K562 (cell line): ENCODE data around the gene RAB43. TPM values are rescaled to one million over a fixed set of nuclear protein-coding genes. Genes with fewer than 3 reads are reported as not detected.

Experiments
- ATAC-seq: fragments of 200-7000 bp; cut with Tn5 transposase; 3 replicates; pipeline ENCODE4 v1.9.1; 2020; ENCODE audit warnings: moderate library complexity
- BruUV-seq: library from RNA; stranded (reverse); fragments of 400-500 nt; replicated peaks from 2 replicates; lab custom pipeline; 2021; lab: Mats Ljungman, UMichigan
- CTCF ChIA-PET: fragments of 300-600 bp; formaldehyde crosslinking; extraction: SDS; loops from one replicate; lab custom pipeline; 2021; ENCODE audit warnings: low intra/inter-chr PET ratio; lab: Yijun Ruan, JAX
- POLR2A ChIA-PET: fragments of 300-600, 350-650 bp; sonication (Branson Sonifier 250); formaldehyde crosslinking; extraction: SDS; loops from one replicate; lab custom pipeline; 2021; ENCODE audit warnings: antibody characterized with exemption, inconsistent platforms; lab: Yijun Ruan, JAX
- DNase-seq, 4 experiments: peaks; one replicate each; pipeline versions ENCODE4 v3.0.0 to v3.0.0-alpha.2; 2011 to 2018; ENCODE audit warnings: low spot score in 3 of 4, mixed read lengths in 3 of 4; ENCODE audit errors: extremely low read depth in 1 of 4
- FAIRE-seq: peaks from 2 replicates; lab custom pipeline; 2011; peaks lifted over from hg19 to GRCh38; lab: Jason Lieb, UNC
- H2AFZ ChIP-seq: 2 replicates; pipeline ENCODE4 v1.6.0; 2011; ENCODE audit warnings: low read depth, low read length, control low read depth, inconsistent platforms
- H3K27ac ChIP-seq: fragments of 200-600 bp; 3 replicates; pipeline ENCODE4 v1.8.0; 2011; ENCODE audit warnings: low read depth, mild to moderate bottlenecking, control low read depth, inconsistent platforms, low read length, moderate library complexity, mixed read lengths; ENCODE audit errors: extremely low read depth
- H3K27me3 ChIP-seq, 2 experiments: fragments of 300-600 bp in 1 of 2; 2 replicates in 1 of 2; 3 replicates in 1 of 2; pipeline versions ENCODE4 v1.6.0 to v1.8.0; 2011; ENCODE audit warnings: inconsistent platforms in 2 of 2, low read length in 2 of 2, mild to moderate bottlenecking in 1 of 2, mixed read lengths in 1 of 2, moderate library complexity in 1 of 2; ENCODE audit not compliant: control insufficient read depth in 2 of 2, insufficient read depth in 2 of 2
- H3K36me3 ChIP-seq: fragments of 300-600 bp; 3 replicates; pipeline ENCODE4 v1.8.0; 2011; ENCODE audit warnings: mild to moderate bottlenecking, low read length, inconsistent platforms; ENCODE audit not compliant: control insufficient read depth, insufficient read depth
- H3K4me1 ChIP-seq, 2 experiments: fragments of 200-600 bp in 1 of 2; replicated peaks in 1 of 2; 2 replicates in 1 of 2; 3 replicates in 1 of 2; pipeline versions ENCODE4 v1.5.1 to v1.8.0; 2011; ENCODE audit warnings: inconsistent platforms in 2 of 2, low read length in 2 of 2, mild to moderate bottlenecking in 1 of 2, mixed read lengths in 1 of 2, moderate library complexity in 1 of 2; ENCODE audit not compliant: control insufficient read depth in 2 of 2, insufficient read depth in 2 of 2
- H3K4me2 ChIP-seq: 2 replicates; pipeline ENCODE4 v1.6.1; 2011; ENCODE audit warnings: low read length, control low read depth, inconsistent platforms, mixed read lengths; ENCODE audit not compliant: insufficient read depth
- H3K4me3 ChIP-seq: fragments of 200-600 bp; sonication (generic), shearing (Covaris generic); 2 replicates; pipeline ENCODE4 v1.5.1; 2016; ENCODE audit warnings: control low read depth, inconsistent platforms
- H3K79me2 ChIP-seq: fragments of 200-600 bp; 3 replicates; pipeline ENCODE4 v1.8.0; 2011; ENCODE audit warnings: low read length, inconsistent platforms; ENCODE audit not compliant: control insufficient read depth, insufficient read depth
- H3K9ac ChIP-seq, 2 experiments: 2 replicates each; pipeline versions ENCODE4 v1.6.0 to v1.6.1; 2011; ENCODE audit warnings: low read depth in 2 of 2, low read length in 2 of 2, control low read depth in 1 of 2, inconsistent platforms in 1 of 2, mild to moderate bottlenecking in 1 of 2, mixed read lengths in 1 of 2; ENCODE audit not compliant: insufficient read depth in 1 of 2
- H3K9me1 ChIP-seq: one replicate; pipeline ENCODE4 v1.6.0; 2011; ENCODE audit warnings: inconsistent platforms, mild to moderate bottlenecking, low read length, moderate library complexity; ENCODE audit not compliant: control insufficient read depth, insufficient read depth
- H3K9me3 ChIP-seq: replicated peaks from 2 replicates; pipeline ENCODE4 v1.5.1; 2011; ENCODE audit warnings: low read depth, low read length, inconsistent platforms; ENCODE audit not compliant: control insufficient read depth, insufficient read depth
- H4K20me1 ChIP-seq: replicated peaks from 2 replicates; pipeline ENCODE4 v1.6.1; 2011; ENCODE audit warnings: low read length, inconsistent platforms, mixed read lengths; ENCODE audit not compliant: control insufficient read depth, insufficient read depth
- ATF7 ChIP-seq: fragments of 450-650 bp; IDR thresholded peaks from 2 replicates; pipeline ENCODE4 v1.7.1; 2014; ENCODE audit warnings: mild to moderate bottlenecking, moderate library complexity
- CHCHD3 ChIP-seq: fragments of 250-450 bp; sonication (Bioruptor Pico); IDR thresholded peaks from 2 replicates; pipeline ENCODE4 v2.1.2; 2022; ENCODE audit warnings: mild to moderate bottlenecking
- MEIS2 ChIP-seq: fragments of 450-650 bp; IDR thresholded peaks from 2 replicates; pipeline ENCODE4 v1.6.1; 2014; ENCODE audit warnings: mild to moderate bottlenecking; ENCODE audit not compliant: partially characterized antibody
- MIER1 ChIP-seq: fragments of 450-650 bp; IDR thresholded peaks from 2 replicates; pipeline ENCODE4 v1.6.1; 2016; ENCODE audit warnings: antibody characterized with exemption, mild to moderate bottlenecking, low read depth
- NBN ChIP-seq: fragments of 450-650 bp; IDR thresholded peaks from 2 replicates; pipeline ENCODE4 v1.6.1; 2016; ENCODE audit warnings: low read depth, mild to moderate bottlenecking
- POLR2AphosphoS2 ChIP-seq: IDR thresholded peaks from 2 replicates; pipeline ENCODE4 v1.6.1; 2012; ENCODE audit warnings: low read length, improper control_type of control experiment
- PRPF4 ChIP-seq: fragments of 200-400 bp; formaldehyde crosslinking; IDR thresholded peaks from one replicate; pipeline ENCODE4 v1.6.1; 2017; ENCODE audit warnings: low read length, low read depth, mild to moderate bottlenecking; ENCODE audit not compliant: insufficient read depth, poor library complexity, severe bottlenecking
- RAD21 ChIP-seq, 2 experiments: fragments of 250-450 bp in 1 of 2; fragments of 450-650 bp in 1 of 2; sonication (Bioruptor Pico) in 1 of 2; formaldehyde crosslinking in 1 of 2; IDR thresholded peaks in 1 of 2; conservative IDR thresholded peaks in 1 of 2; 2 replicates each; pipeline versions ENCODE4 v1.4.0 to v1.8.0; 2020 to 2022; ENCODE audit warnings: mild to moderate bottlenecking in 2 of 2, moderate library complexity in 1 of 2
- RBM17 ChIP-seq: fragments of 200-400 bp; formaldehyde crosslinking; IDR thresholded peaks from 2 replicates; pipeline ENCODE4 v1.6.1; 2017; ENCODE audit warnings: low read depth, mild to moderate bottlenecking, low read length, borderline replicate concordance
- SPI1 ChIP-seq: IDR thresholded peaks from 2 replicates; pipeline ENCODE4 v1.6.1; 2011; ENCODE audit warnings: low read depth, low read length, control low read depth, borderline replicate concordance
- TAL1 ChIP-seq: fragments of 450-650 bp; IDR thresholded peaks from 2 replicates; pipeline ENCODE4 v1.6.1; 2016; ENCODE audit warnings: mild to moderate bottlenecking
- TCF3 ChIP-seq: sonication (generic); formaldehyde crosslinking; IDR thresholded peaks from 2 replicates; pipeline ENCODE4 v1.4.0; 2020; ENCODE audit warnings: mild to moderate bottlenecking, missing genetic modification reagents
- ZNF197 ChIP-seq: fragments of 200-800 bp; sonication (Bioruptor generic); IDR thresholded peaks from 2 replicates; pipeline ENCODE4 v1.6.1; 2016; ENCODE audit warnings: low read depth, missing genetic modification characterization, missing compliant biosample characterization
- ZNF282 ChIP-seq: sonication (generic); formaldehyde crosslinking; IDR thresholded peaks from 2 replicates; pipeline ENCODE4 v1.8.1; 2023; ENCODE audit warnings: missing genetic modification reagents
- WGBS: fragments of 100-300 bp; shearing (Covaris generic); methylation state at CpG from one replicate; pipeline ENCODE4 v1.1.6; 2016; ENCODE audit warnings: low coverage, mixed read lengths; ENCODE audit not compliant: insufficient coverage; ENCODE audit errors: missing lambda C conversion rate; 5-methylcytosine and 5-hydroxymethylcytosine counted together
- in situ Hi-C: fragments of 300-500 bp; cut with MboI; formaldehyde crosslinking; loops from 4 replicates; pipeline ENCODE4 v1.15.0; 2018; ENCODE audit warnings: inconsistent platforms, mixed read lengths
- intact Hi-C: fragments of 100-400 bp; cut with micrococcal nuclease; formaldehyde crosslinking; loops from 2 replicates; pipeline ENCODE4 v1.14.2; 2022
- polyA plus RNA-seq, 8 experiments: library from polyadenylated mRNA; depleted of rRNA in 4 of 8; stranded (reverse) in 5 of 8; unstranded in 3 of 8; fragments of >200 nt; fragmentation: Nextera tagmentation in 2 of 8; fragmentation: Illumina TruSeq in 1 of 8; extraction: Ambion mirVana in 2 of 8; extraction: Trizol in 1 of 8; gene quantifications; 2 replicates each; pipeline versions ENCODE4 v1.2.1 to v1.2.3, GENCODE V29; 2011 to 2014; ENCODE audit warnings: inconsistent platforms in 1 of 8, missing spikeins in 1 of 8
- total RNA-seq, 7 experiments: library from RNA; depleted of rRNA in 6 of 7; stranded (reverse); fragments of >200 nt in 6 of 7; fragmentation: Illumina TruSeq in 2 of 7; extraction: Trizol in 2 of 7; gene quantifications; 2 replicates each; pipeline versions ENCODE4 v1.2.1 to v1.2.3, GENCODE V29; 2011 to 2021; ENCODE audit warnings: low replicate concordance in 1 of 7
- TF ChIP-seq, protein P1 (sequence below), 3 experiments: IDR thresholded peaks in 2 of 3; conservative IDR thresholded peaks in 1 of 3; 2 replicates each; pipeline ENCODE4 v1.5.1; 2011 to 2012; ENCODE audit warnings: low read length in 3 of 3, mild to moderate bottlenecking in 3 of 3, control low read depth in 2 of 3, improper control_type of control experiment in 1 of 3, inconsistent platforms in 1 of 3, low read depth in 1 of 3, mixed read lengths in 1 of 3, moderate library complexity in 1 of 3; ENCODE audit not compliant: insufficient read depth in 2 of 3
- TF ChIP-seq, protein P2 (sequence below): fragments of 450-650 bp; IDR thresholded peaks from 2 replicates; pipeline ENCODE4 v1.6.1; 2016
- TF ChIP-seq, protein P3 (sequence below): fragments of 250-450 bp; sonication (Bioruptor Pico); IDR thresholded peaks from 2 replicates; pipeline ENCODE4 v1.5.0; 2021

The RAB43 gene
- total and polyA plus RNA-seq, 9 of the 15 experiments (the other 6 are each of a cell fraction or from before 2014, with no cell fraction given), result 0.04 to 6.8 (median 1.7) TPM; not detected in 2

DNA sequence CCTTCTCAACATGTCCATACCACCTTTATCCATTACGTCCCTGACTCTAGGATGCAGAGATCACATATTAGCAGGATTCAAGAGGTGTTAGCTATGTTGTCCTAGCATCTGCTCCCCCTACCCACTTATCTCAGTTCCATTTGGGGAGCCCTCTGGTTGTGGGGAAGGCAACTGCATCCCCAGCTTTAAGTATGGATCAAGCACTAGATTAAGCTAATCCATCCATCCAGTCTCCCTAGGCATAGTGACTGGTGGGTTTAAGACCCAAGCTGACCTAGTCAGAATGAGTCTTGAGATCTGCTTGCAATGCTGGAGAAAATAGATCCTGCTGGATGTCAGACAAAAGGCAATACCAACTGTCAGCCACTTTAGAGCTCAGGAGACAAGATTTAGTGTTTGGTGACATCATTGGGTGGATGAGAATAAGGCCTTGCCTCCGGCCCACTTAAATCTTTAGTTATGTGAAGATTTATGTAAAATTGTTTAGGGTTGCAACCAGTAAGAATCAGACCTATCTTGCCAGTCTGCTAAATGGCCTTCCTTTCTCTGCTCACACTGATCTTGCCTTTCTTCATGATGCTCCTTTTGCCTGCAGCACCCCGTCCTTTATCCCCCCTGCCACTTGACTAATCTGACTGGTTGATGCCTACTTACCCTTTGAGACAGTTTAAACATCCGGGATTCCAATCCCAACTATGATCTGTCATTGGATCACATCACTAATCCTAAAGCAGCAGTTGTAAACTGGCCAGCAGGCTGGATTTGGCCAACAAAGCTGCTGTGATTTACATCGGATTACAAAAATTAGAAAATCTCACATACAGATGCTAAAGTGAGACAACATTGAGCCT, 41.4 kb upstream of the RAB43 start:
- ChIA-PET CTCF (interaction anchor here (0.5 to 2.0 kb wide), 2 partner anchors 83 to 698 kb away, joined by 3 to 10 read pairs; no protein-coding TSS in a partner anchor), POLR2A (interaction anchor here (0.7 to 2.9 kb wide), 18 partner anchors 12 to 1593 kb away, joined by 3 to 21 read pairs (median 4); partner anchors contain the start of genes CNBP, COPG1 and RAB43)
- no peaks in the 10 kb centered on the region for H4K20me1 ChIP-seq
- peak overlapping the region; percentile 94; the same call in 1 of the 2 replicates for H3K4me2 ChIP-seq
- peaks cover 26% of the 10 kb centered on the region; the same call in 2 of the 3 replicates for H3K36me3 ChIP-seq
- peak; percentile 3; the same call in 1 of the 3 replicates for ATAC-seq
- H3K9ac ChIP-seq, result peak overlapping the region in 1 of 2 experiments; percentile 98; a peak in 2 of 4 replicates
- no peaks in the 10 kb centered on the region for H3K9me3 ChIP-seq
- FAIRE-seq, result no peak
- H3K4me3 ChIP-seq, result peak overlapping the region; percentile 67
- WGBS, result 34% methylated on average over 5 of the region's 5 CpGs
- peaks cover 0 to 11% of the 10 kb centered on the region in 2 experiments; a peak in 3 of 5 replicates for H3K4me1 ChIP-seq
- no peak overlapping the region for H2AFZ ChIP-seq
- in situ Hi-C loops (no loop called here), intact Hi-C loops (no loop called here)
- DNase-seq, result peak; percentile 30 to 45 (median 36)
- H3K27me3 ChIP-seq, result no peaks in the 10 kb centered on the region
- BruUV-seq, result no TSS peak
- no peaks in the 10 kb centered on the region for H3K9me1 ChIP-seq
- H3K79me2 ChIP-seq, result peaks cover 31% of the 10 kb centered on the region
- H3K27ac ChIP-seq, result peak overlapping the region; percentile 100; the same call in 1 of the 3 replicates
- no peak for TF ChIP-seq PRPF4
- TF ChIP-seq RAD21 (CRISPR knock-in tag; conservative IDR thresholded peaks at IDR 0.05 in 1 of 2, IDR thresholded peaks at IDR 0.05 in 1 of 2), result peak in 1 of 2 experiments; percentile 22; a peak in 1 of 4 replicates
- peak; percentile 52; the same call in 1 of the 2 replicates for TF ChIP-seq POLR2AphosphoS2
- no peak for TF ChIP-seq NBN
- no peak for TF ChIP-seq ZNF197 (CRISPR knock-in tag)
- TF ChIP-seq MEIS2, result peak; percentile 76
- no peak for TF ChIP-seq CHCHD3 (CRISPR knock-in tag)
- TF ChIP-seq, protein P1, sequence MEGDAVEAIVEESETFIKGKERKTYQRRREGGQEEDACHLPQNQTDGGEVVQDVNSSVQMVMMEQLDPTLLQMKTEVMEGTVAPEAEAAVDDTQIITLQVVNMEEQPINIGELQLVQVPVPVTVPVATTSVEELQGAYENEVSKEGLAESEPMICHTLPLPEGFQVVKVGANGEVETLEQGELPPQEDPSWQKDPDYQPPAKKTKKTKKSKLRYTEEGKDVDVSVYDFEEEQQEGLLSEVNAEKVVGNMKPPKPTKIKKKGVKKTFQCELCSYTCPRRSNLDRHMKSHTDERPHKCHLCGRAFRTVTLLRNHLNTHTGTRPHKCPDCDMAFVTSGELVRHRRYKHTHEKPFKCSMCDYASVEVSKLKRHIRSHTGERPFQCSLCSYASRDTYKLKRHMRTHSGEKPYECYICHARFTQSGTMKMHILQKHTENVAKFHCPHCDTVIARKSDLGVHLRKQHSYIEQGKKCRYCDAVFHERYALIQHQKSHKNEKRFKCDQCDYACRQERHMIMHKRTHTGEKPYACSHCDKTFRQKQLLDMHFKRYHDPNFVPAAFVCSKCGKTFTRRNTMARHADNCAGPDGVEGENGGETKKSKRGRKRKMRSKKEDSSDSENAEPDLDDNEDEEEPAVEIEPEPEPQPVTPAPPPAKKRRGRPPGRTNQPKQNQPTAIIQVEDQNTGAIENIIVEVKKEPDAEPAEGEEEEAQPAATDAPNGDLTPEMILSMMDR (IDR thresholded peaks at IDR 0.05 in 2 of 3, conservative IDR thresholded peaks at IDR 0.05 in 1 of 3; ENCODE audit: insufficient read depth in 2 of 3, low read depth in 1 of 3, low read length in 3 of 3), result peak; percentile 16 to 32 (median 25); a peak in 2 of 6 replicates
- TF ChIP-seq RBM17, result no peak
- TF ChIP-seq, protein P2, sequence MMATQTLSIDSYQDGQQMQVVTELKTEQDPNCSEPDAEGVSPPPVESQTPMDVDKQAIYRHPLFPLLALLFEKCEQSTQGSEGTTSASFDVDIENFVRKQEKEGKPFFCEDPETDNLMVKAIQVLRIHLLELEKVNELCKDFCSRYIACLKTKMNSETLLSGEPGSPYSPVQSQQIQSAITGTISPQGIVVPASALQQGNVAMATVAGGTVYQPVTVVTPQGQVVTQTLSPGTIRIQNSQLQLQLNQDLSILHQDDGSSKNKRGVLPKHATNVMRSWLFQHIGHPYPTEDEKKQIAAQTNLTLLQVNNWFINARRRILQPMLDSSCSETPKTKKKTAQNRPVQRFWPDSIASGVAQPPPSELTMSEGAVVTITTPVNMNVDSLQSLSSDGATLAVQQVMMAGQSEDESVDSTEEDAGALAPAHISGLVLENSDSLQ, result 0 out of 2 replicates have a peak, but pooled peaks have one; percentile 45
- TF ChIP-seq TCF3 (CRISPR knock-in tag), result no peak
- TF ChIP-seq, protein P3, sequence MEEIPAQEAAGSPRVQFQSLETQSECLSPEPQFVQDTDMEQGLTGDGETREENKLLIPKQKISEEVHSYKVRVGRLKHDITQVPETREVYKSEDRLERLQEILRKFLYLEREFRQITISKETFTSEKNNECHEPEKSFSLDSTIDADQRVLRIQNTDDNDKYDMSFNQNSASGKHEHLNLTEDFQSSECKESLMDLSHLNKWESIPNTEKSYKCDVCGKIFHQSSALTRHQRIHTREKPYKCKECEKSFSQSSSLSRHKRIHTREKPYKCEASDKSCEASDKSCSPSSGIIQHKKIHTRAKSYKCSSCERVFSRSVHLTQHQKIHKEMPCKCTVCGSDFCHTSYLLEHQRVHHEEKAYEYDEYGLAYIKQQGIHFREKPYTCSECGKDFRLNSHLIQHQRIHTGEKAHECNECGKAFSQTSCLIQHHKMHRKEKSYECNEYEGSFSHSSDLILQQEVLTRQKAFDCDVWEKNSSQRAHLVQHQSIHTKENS (CRISPR knock-in tag), result no peak
- TF ChIP-seq MIER1, result no peak
- TF ChIP-seq ZNF282 (CRISPR knock-in tag), result no peak
- no peak for TF ChIP-seq SPI1
- no peak for TF ChIP-seq TAL1
- peak; percentile 20; the same call in 1 of the 2 replicates for TF ChIP-seq ATF7
